ENCODE results near the gene TMEM253.

TMEM253 gene

DNA sequence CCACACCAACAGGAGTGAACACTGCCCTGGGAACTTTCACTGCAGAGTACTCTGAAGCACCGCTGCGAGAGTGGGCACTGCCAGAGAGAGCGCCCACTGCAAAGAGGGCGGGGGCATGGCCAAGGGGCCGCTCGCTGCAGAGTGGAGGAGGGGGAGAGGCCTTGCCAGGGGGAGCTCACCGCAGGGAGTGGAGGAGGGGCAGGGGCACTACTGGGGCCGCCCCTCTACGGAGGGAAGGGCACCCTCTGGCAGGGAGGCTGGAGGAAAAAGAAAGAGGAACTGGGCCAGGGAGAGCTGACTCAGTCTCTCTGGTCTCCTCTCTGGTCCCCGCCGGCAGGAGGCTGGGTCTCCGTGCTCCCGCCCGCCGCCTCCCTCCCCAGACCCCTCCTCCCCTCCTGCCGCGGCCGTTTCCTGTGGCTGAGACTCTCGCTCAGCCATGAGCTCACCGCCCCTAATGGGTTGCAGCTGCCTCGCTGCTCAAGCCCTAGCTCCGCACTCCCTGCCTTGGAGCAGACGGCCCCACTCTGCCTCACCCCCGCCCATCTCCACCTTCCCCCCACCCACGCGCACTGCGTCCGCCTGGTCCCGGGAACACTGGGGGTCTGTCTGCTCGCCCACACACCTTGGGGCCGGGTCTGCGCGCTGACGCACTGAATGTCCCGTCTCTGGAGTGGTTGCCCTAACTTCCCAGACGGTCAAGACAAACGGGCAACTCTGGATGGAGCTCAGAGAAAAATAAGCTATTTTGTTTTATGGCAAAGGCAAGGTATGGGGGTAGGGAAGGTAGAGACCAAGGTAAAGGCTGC is 29.4 kb upstream of the TMEM253 start:
- DNase-seq, result no peak

GRCh38 chr14:21072031-21072473 is 28.8 kb upstream of the TMEM253 start:
- DNase-seq, result no peak

DNA sequence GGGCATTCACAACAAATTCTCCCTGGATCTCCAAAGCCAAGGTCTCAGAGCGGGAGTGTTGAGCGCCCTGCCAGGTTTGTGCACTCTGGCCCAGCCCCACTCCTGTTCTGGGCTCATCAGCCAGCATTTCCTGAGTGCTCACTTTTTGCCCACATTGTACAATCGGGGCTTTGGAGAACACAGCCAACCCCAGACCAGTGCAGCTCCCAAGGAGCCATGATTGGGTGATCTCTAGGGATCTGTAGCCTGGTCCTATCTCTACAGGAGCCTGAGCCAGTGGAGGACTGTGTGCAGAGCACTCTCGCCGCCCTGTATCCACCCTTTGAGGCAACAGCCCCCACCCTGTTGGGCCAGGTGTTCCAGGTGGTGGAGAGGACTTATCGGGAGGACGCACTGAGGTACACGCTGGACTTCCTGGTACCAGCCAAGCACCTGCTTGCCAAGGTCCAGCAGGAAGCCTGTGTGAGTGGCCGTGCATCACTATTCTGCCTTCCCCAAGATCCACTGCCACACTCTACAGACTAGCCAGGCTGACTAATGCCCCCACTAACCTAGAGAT is 28.0 kb upstream of the TMEM253 start:
- no peak for DNase-seq

- no peak for DNase-seq
Observed at GRCh38 chr14:21073921-21074320, 26.9 kb upstream of the TMEM253 start.

- DNase-seq, result no peak
Observed at GRCh38 chr14:21074398-21075272, 26.2 kb upstream of the TMEM253 start.

- no peak for DNase-seq
Observed at GRCh38 chr14:21075719-21076437, 25.0 kb upstream of the TMEM253 start.

DNA sequence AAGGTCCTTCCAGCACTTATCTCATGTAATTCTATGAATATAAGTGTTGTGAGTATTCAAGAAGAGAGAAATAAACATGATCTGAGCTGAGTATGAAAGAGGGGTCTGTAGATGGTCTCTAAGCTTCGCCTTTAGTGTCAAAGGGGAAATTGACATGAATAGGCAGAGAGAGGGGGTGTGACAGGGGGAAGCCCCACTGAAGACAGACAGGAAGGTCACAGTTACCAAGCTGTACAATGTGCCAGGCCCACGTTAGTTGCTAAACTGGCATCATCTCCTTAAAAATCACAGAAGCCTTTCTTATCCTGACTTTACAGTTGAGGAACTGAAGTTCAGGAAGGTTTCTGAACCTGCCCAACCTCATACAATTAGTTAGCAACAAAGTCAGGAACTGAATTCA is 23.2 kb upstream of the TMEM253 start:
- no peak for DNase-seq

GRCh38 chr14:21078287-21078686 is 22.6 kb upstream of the TMEM253 start:
- DNase-seq, result no peak

- no peak for DNase-seq
Observed at GRCh38 chr14:21078726-21079125, 22.1 kb upstream of the TMEM253 start.

DNA sequence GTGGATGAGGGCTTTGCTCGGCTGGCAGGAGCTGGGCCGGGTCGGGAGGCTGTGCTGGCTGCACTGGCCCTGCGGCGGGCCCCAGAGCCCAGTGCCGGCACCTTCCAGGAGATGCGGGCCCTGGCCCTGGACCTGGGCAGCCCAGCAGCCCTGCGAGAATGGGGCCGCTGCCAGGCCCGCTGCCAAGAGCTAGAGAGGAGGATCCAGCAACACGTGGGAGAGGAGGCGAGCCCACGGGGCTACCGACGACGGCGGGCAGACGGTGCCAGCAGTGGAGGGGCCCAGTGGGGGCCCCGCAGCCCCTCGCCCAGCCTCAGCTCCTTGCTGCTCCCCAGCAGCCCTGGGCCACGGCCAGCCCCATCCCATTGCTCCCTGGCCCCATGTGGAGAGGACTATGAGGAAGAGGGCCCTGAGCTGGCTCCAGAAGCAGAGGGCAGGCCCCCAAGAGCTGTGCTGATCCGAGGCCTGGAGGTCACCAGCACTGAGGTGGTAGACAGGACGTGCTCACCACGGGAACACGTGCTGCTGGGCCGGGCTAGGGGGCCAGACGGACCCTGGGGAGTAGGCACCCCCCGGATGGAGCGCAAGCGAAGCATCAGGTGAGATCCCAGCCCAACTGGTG is 19.2 kb upstream of the TMEM253 start:
- DNase-seq, result no peak

DNA sequence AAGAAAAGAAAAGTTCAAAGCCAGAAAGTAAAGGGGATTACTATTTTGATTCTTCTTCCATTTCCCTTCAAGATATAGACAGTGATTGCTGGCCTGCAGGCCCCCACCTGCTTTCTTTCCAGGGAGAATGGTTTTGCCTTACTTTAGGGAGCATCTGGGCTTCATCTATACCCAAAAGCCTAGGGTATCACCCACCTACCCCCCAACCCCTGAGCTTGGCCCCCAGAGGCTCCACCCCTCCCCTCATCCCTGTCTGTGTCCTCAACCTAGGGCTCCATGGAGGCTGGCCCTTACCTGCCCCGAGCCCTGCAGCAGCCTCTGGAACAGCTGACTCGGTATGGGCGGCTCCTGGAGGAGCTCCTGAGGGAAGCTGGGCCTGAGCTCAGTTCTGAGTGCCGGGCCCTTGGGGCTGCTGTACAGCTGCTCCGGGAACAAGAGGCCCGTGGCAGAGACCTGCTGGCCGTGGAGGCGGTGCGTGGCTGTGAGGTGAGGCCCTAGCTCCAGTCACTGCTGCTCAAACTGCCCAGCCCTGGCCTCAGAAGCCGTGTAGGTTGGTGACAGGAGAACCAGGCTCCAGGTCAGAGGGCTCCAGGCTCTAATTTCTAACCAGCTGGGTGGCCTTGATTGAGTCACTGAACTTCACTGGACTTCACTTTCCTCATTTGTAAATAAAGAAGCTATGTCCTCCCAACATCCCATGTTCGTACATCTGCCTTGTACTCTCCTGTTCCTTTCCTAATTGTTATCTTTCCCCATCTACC is 17.1 kb upstream of the TMEM253 start:
- DNase-seq, result no peak

DNA sequence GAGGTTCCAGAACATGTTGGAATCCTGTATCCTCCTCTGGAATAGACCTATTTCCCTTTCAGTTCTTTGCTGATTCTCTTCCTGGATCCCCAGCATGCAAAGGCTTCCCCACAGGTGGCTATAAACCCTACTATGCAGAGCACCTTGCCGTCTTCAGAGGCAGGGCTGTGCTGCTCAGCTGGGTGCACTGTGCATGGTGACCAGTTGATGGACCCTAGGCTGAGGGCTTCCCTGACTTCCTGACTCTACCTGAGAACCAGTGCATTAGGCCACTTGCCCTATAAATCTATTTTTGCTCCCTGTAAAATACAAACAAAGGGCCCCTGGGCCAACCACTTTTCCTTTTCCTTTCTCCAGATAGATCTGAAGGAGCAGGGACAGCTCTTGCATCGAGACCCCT is 16.5 kb upstream of the TMEM253 start:
- no peak for DNase-seq

- no peak for DNase-seq
Observed at GRCh38 chr14:21084998-21085853, 15.6 kb upstream of the TMEM253 start.

GRCh38 chr14:21086908-21087293 is 14.0 kb upstream of the TMEM253 start:
- no peak for DNase-seq

GRCh38 chr14:21087294-21088091 is 13.4 kb upstream of the TMEM253 start:
- DNase-seq, result peak; percentile 44

DNA sequence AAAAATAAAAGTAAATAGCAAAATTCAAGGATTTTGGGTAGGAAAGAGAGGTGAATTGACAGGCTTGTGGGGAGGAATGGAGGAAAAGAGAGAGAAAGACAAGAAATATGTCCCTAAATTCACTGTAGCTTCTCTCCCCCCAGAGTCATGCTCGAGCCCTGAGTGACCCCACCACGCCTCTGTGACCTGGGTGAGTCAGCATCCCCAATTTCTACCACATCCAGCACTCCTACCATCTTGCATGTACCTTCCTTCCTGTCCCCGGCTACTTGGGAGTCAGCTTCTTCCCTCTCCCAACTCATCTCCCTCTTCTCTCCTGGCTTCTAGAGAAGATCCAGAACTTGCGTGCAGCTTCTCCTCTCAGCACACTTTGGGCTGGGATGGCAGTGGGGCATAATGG is 12.2 kb upstream of the TMEM253 start:
- DNase-seq, result no peak

DNA sequence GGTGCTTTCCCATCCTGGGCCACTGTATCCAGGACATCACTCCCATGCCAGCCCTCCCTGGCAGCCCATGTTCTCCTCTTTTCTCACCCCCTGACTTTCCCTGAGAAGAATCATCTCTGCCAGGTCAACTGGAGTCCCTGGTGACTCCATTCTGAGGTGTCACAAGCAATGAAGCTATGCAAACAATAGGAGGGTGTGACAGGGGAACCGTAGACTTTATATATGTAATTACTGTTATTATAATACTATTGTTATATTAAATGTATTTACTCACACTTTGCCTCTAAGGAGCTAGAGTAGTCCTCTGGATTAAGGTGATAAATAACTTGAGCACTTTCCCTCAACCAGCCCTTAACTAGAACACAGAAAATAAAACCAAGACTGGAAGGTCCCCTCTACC is 11.6 kb upstream of the TMEM253 start:
- DNase-seq, result no peak

GRCh38 chr14:21089877-21090193 is 11.0 kb upstream of the TMEM253 start:
- no peak for DNase-seq

DNA sequence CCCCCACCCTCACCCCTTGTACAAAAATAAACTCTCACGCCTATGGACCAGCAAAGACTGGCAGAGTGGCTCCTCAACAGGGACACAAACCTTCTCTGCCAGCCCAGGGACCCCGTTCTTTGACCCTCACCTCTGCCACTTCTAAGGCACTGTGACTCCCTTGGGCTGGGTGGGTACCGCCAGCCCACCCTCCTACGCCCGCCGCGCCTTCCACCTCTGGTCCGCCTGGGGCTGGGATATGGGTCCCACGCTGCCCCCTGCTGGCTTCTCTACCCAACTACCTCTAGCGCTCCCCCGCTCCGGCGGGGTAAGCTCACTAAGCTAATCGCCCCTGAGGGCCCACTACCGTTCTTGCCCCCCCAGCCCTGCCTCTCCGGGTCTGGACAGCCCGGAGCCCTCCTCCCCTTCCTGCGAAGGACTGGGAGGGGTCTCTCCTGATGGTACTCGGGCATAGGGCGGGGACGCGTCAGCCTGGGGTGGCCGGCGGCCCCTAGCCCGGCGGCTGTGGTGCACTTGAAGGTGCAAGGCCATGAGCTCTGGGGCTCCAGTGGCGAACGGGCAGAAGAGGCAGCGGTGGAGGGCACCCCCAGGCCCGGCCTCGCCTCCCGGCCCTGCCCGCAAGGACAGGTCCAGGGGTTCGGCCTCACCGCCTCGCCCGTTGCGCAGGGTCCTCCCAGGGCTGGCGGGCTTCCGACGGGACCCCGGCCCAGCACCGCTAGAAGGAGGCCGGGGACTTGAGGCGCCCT is 10.5 kb upstream of the TMEM253 start:
- DNase-seq, result no peak

All from activated effector memory CD4-positive, alpha-beta T cell treated with Interleukin-2 at 50 U/mL for 16 hours (primary cell).